ENCODE data around the gene SORCS3.

DNA sequence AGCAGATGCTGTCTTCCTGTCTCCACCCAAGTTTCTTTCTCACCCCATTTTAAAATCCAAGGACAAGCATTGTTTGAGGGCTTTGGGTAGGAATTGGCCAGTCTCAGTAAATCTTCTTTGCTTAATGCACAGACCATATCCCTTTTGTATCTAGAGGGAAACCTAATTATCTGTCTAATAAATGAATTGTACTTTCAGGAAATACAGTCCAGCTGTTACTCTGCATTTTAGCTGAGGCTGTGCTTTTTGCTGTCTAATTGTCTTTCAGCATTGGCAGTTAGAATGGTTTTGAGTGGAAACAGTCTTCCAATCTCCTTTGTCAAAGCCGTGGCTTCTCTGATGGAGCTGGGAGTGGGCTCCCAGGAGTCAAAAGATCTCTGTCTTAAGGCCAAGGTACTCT is 388.2 kb downstream of the SORCS3 start:
- TF ChIP-seq, protein P1, sequence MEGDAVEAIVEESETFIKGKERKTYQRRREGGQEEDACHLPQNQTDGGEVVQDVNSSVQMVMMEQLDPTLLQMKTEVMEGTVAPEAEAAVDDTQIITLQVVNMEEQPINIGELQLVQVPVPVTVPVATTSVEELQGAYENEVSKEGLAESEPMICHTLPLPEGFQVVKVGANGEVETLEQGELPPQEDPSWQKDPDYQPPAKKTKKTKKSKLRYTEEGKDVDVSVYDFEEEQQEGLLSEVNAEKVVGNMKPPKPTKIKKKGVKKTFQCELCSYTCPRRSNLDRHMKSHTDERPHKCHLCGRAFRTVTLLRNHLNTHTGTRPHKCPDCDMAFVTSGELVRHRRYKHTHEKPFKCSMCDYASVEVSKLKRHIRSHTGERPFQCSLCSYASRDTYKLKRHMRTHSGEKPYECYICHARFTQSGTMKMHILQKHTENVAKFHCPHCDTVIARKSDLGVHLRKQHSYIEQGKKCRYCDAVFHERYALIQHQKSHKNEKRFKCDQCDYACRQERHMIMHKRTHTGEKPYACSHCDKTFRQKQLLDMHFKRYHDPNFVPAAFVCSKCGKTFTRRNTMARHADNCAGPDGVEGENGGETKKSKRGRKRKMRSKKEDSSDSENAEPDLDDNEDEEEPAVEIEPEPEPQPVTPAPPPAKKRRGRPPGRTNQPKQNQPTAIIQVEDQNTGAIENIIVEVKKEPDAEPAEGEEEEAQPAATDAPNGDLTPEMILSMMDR (IDR thresholded peaks at IDR 0.05 in 4 of 5, conservative IDR thresholded peaks at IDR 0.05 in 1 of 5) = no peak
- TF ChIP-seq POLR2A (IDR thresholded peaks at IDR 0.05) = no peak
